ENCODE data around the gene MRPS18A. TPM values are rescaled to one million over a fixed set of nuclear protein-coding genes. Genes with fewer than 3 reads are reported as not detected.
"Not testable (repeated sequence)": the region's sequence is repeated elsewhere in the genome, so short reads cannot be mapped to it uniquely, and the experiment has no call there.

Gene MRPS18A
- total RNA-seq, 1 donor from 2014 or later: 44.2 TPM

- DNase-seq: no peak
These were observed 52.8 kb downstream of the MRPS18A start for GRCh38 chr6:43634702-43635303.

GRCh38 chr6:43633002-43633401 lies 54.6 kb downstream of the MRPS18A start:
- not testable (repeated sequence) for DNase-seq

GRCh38 chr6:43630980-43631619 lies 56.5 kb downstream of the MRPS18A start:
- DNase-seq: no peak

GRCh38 chr6:43629505-43630300 lies 57.9 kb downstream of the MRPS18A start:
- peak; percentile 97 for DNase-seq

- peak; percentile 99 for DNase-seq
These were observed 58.5 kb downstream of the MRPS18A start, which contains the start of gene GTPBP2 for GRCh38 chr6:43629104-43629504. Gene GTPBP2 (minus strand): TSS chr6:43629264. CDS start chr6:43629162, 102 bp downstream.

GRCh38 chr6:43628393-43629103 lies 59.0 kb downstream of the MRPS18A start:
- peak; percentile 52 for DNase-seq

- DNase-seq: peak; percentile 99
These were observed 60.4 kb downstream of the MRPS18A start for GRCh38 chr6:43627008-43627825.

GRCh38 chr6:43625393-43625992 lies 62.1 kb downstream of the MRPS18A start:
- no peak for DNase-seq

GRCh38 chr6:43624786-43625288 lies 62.8 kb downstream of the MRPS18A start:
- no peak for DNase-seq

- DNase-seq: no peak
These were observed 63.5 kb downstream of the MRPS18A start for GRCh38 chr6:43623880-43624785.

- DNase-seq: no peak
These were observed 65.0 kb downstream of the MRPS18A start for GRCh38 chr6:43622541-43622940.

- DNase-seq: no peak
These were observed 65.8 kb downstream of the MRPS18A start for GRCh38 chr6:43621836-43622180.

Other genes starting within 250 kb of the MRPS18A start
- 0.60 and 0.68 TPM in 2 replicates for gene DLK2, start 232.2 kb downstream of the MRPS18A start, total RNA-seq
- 12.6 and 17.9 TPM in 2 replicates for gene TJAP1, start 210.2 kb downstream of the MRPS18A start, total RNA-seq
- 0.14 and 0.17 TPM in 2 replicates for gene LRRC73, start 177.4 kb downstream of the MRPS18A start, total RNA-seq
- gene YIPF3, start 170.9 kb downstream of the MRPS18A start, total RNA-seq: 135 and 149 TPM in 2 replicates
- gene POLR1C, start 170.7 kb downstream of the MRPS18A start, total RNA-seq: 21.3 and 36.2 TPM in 2 replicates
- 27.2 and 30.6 TPM in 2 replicates for gene XPO5, start 111.8 kb downstream of the MRPS18A start, total RNA-seq
- gene POLH, start 111.6 kb downstream of the MRPS18A start, total RNA-seq: 22.5 and 32.3 TPM in 2 replicates
- 43.6 and 49.4 TPM in 2 replicates for gene GTPBP2, start 58.5 kb downstream of the MRPS18A start, total RNA-seq
- 38.5 and 51.9 TPM in 2 replicates for gene MAD2L1BP, start 52.0 kb downstream of the MRPS18A start, total RNA-seq
- gene RSPH9, start 42.8 kb downstream of the MRPS18A start, total RNA-seq: 0.23 and 0.34 TPM in 2 replicates
- 5.8 and 10.9 TPM in 2 replicates for gene VEGFA, start 82.4 kb upstream of the MRPS18A start, total RNA-seq